ENCODE results near the gene IPO5. TPM values are rescaled to one million over a fixed set of nuclear protein-coding genes. Genes with fewer than 3 reads are reported as not detected.

The IPO5 gene
- total RNA-seq, 2 donors from 2014 or later: 110 to 131 TPM

- H3K9me3 ChIP-seq: no peaks in the 10 kb centered on the region
- H3K27me3 ChIP-seq (replicated peaks; ENCODE audit: insufficient read depth): no peaks in the 10 kb centered on the region
- DNase-seq (ENCODE audit: low spot score) (no peak), ATAC-seq (ENCODE audit: insufficient number of reproducible peaks, low FRiP score, low read depth) (no peak)
- no peak overlapping the region for H3K4me3 ChIP-seq
- no peak overlapping the region for H3K27ac ChIP-seq
- no peak for TF ChIP-seq CTCF (IDR thresholded peaks at IDR 0.05)
- no peaks in the 10 kb centered on the region for H3K4me1 ChIP-seq (ENCODE audit: control insufficient read depth in 1 of 2, low read depth in 2 of 2)
- no peaks in the 10 kb centered on the region for H3K36me3 ChIP-seq
These were observed 20.8 kb upstream of the IPO5 start for GRCh38 chr13:97932647-97933046.

GRCh38 chr13:97933776-97934175 is 19.7 kb upstream of the IPO5 start:
- no peak for ATAC-seq (ENCODE audit: insufficient number of reproducible peaks, low FRiP score, low read depth)

GRCh38 chr13:97934590-97934989 is 18.9 kb upstream of the IPO5 start:
- Histone ChIP-seq H3K27me3 (replicated peaks; ENCODE audit: insufficient read depth) (no peaks in the 10 kb centered on the region), H3K4me3 (no peak overlapping the region), H3K27ac (no peak overlapping the region), H3K4me1 (ENCODE audit: control insufficient read depth in 1 of 2, low read depth in 2 of 2) (no peaks in the 10 kb centered on the region), H3K36me3 (no peaks in the 10 kb centered on the region), H3K9me3 (no peaks in the 10 kb centered on the region)
- ATAC-seq (ENCODE audit: insufficient number of reproducible peaks, low FRiP score, low read depth) (no peak), DNase-seq (ENCODE audit: low spot score) (no peak)
- TF ChIP-seq CTCF (IDR thresholded peaks at IDR 0.05): no peak

More at GRCh38 chr13:97933776-97934175, 19.7 kb upstream of the IPO5 start:
- H3K4me3 ChIP-seq: no peak overlapping the region
- TF ChIP-seq CTCF (IDR thresholded peaks at IDR 0.05): no peak
- DNase-seq (ENCODE audit: low spot score): no peak
- H3K4me1 ChIP-seq (ENCODE audit: control insufficient read depth in 1 of 2, low read depth in 2 of 2): no peaks in the 10 kb centered on the region
- H3K9me3 ChIP-seq: no peaks in the 10 kb centered on the region
- H3K27ac ChIP-seq: no peak overlapping the region
- no peaks in the 10 kb centered on the region for H3K36me3 ChIP-seq
- no peaks in the 10 kb centered on the region for H3K27me3 ChIP-seq (replicated peaks; ENCODE audit: insufficient read depth)

- no peaks in the 10 kb centered on the region for H3K36me3 ChIP-seq
- no peaks in the 10 kb centered on the region for H3K27me3 ChIP-seq (replicated peaks; ENCODE audit: insufficient read depth)
- no peak overlapping the region for H3K4me3 ChIP-seq
- no peaks in the 10 kb centered on the region for H3K4me1 ChIP-seq (ENCODE audit: control insufficient read depth in 1 of 2, low read depth in 2 of 2)
- no peaks in the 10 kb centered on the region for H3K9me3 ChIP-seq
- no peak for TF ChIP-seq CTCF (IDR thresholded peaks at IDR 0.05)
- H3K27ac ChIP-seq: no peak overlapping the region
- no peak for ATAC-seq (ENCODE audit: insufficient number of reproducible peaks, low FRiP score, low read depth)
- DNase-seq (ENCODE audit: low spot score): no peak
These were observed 18.4 kb upstream of the IPO5 start for GRCh38 chr13:97935071-97935470.

GRCh38 chr13:97936036-97936435 is 17.4 kb upstream of the IPO5 start:
- Histone ChIP-seq H3K27me3 (replicated peaks; ENCODE audit: insufficient read depth) (no peaks in the 10 kb centered on the region), H3K4me3 (no peak overlapping the region), H3K36me3 (no peaks in the 10 kb centered on the region), H3K27ac (no peak overlapping the region), H3K4me1 (ENCODE audit: control insufficient read depth in 1 of 2, low read depth in 2 of 2) (no peaks in the 10 kb centered on the region), H3K9me3 (no peaks in the 10 kb centered on the region)
- no peak for TF ChIP-seq CTCF (IDR thresholded peaks at IDR 0.05)
- ATAC-seq (ENCODE audit: insufficient number of reproducible peaks, low FRiP score, low read depth) (no peak), DNase-seq (ENCODE audit: low spot score) (no peak)
